HL-60 (cell line): ENCODE measurements around the gene HPSE.
"Not testable (repeated sequence)": the region's sequence is repeated elsewhere in the genome, so short reads cannot be mapped to it uniquely, and the experiment has no call there.

Source experiments
- DNase-seq, 2 experiments: peaks; one replicate each; pipeline ENCODE4 v3.0.0-alpha.2; 2010 to 2020; ENCODE audit warnings: low read depth in 1 of 2, low spot score in 1 of 2
- H3K27ac ChIP-seq: fragments of 250-450 bp; sonication (Bioruptor Pico); replicated peaks from 2 replicates; pipeline ENCODE4 v1.5.1; 2020; ENCODE audit warnings: mild to moderate bottlenecking, moderate library complexity
- H3K27me3 ChIP-seq: fragments of 250-450 bp; sonication (Bioruptor Pico); 2 replicates; pipeline ENCODE4 v1.5.1; 2021; ENCODE audit warnings: mild to moderate bottlenecking, moderate library complexity; ENCODE audit not compliant: insufficient read depth, poor library complexity, severe bottlenecking
- H3K4me3 ChIP-seq: replicated peaks from 2 replicates; pipeline ENCODE4 v1.5.1; 2011; ENCODE audit warnings: mild to moderate bottlenecking, control low read depth, low read length; ENCODE audit not compliant: insufficient read depth
- GABPA ChIP-seq: IDR thresholded peaks from 2 replicates; pipeline ENCODE4 v1.6.1; 2012; ENCODE audit warnings: low read depth
- POLR2AphosphoS5 ChIP-seq: IDR thresholded peaks from 2 replicates; pipeline ENCODE4 v1.6.1; 2012; ENCODE audit warnings: low read depth
- SPI1 ChIP-seq: IDR thresholded peaks from 2 replicates; pipeline ENCODE4 v1.6.1; 2012; ENCODE audit warnings: low read depth, mild to moderate bottlenecking, borderline replicate concordance
- TF ChIP-seq, protein P1 (sequence below): IDR thresholded peaks from 2 replicates; pipeline ENCODE4 v1.6.1; 2012; ENCODE audit warnings: low read depth; ENCODE audit not compliant: insufficient replicate concordance
- TF ChIP-seq, protein P2 (sequence below): IDR thresholded peaks from one replicate; pipeline ENCODE4 v1.5.1; 2011; ENCODE audit warnings: low read length, control low read depth, inconsistent platforms; ENCODE audit not compliant: insufficient read depth

Gene HPSE

DNA sequence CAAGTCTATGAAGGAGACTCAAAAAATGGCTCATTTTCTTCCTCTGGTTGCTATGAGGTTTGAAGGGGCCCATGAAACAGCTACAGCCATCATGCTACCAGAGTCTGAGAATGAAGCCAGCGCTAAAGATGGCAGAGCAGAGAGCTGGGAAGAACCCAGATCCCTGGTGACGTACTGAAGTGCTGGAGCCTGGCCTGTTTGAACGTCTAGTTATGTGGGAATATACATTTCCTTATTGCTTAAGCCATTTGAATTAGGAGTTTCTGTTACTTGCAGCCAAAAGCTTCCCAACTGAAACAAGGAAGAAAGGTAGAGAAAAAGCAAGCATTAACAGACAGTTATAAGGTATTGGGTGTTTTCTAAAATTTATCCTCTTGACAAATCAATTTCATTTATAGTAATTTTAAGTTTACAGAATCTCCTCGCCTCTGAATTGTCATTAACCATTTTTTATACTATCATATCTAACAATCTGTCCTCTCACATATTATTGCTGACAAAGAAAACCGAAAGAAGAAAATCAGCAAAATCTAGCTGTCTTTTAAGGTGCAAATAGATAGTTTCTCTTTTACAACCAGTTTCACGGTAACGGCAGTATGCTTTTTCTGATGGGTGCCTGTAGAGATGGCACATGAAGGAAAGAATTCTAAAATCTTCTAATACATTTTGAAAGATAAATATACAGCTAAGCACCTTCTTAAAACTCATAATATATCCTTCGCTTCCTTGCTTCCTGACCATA, 41.2 kb downstream of the HPSE start:
- no peak for TF ChIP-seq SPI1
- no peak for TF ChIP-seq GABPA
- TF ChIP-seq POLR2AphosphoS5 = no peak
- TF ChIP-seq, protein P1, sequence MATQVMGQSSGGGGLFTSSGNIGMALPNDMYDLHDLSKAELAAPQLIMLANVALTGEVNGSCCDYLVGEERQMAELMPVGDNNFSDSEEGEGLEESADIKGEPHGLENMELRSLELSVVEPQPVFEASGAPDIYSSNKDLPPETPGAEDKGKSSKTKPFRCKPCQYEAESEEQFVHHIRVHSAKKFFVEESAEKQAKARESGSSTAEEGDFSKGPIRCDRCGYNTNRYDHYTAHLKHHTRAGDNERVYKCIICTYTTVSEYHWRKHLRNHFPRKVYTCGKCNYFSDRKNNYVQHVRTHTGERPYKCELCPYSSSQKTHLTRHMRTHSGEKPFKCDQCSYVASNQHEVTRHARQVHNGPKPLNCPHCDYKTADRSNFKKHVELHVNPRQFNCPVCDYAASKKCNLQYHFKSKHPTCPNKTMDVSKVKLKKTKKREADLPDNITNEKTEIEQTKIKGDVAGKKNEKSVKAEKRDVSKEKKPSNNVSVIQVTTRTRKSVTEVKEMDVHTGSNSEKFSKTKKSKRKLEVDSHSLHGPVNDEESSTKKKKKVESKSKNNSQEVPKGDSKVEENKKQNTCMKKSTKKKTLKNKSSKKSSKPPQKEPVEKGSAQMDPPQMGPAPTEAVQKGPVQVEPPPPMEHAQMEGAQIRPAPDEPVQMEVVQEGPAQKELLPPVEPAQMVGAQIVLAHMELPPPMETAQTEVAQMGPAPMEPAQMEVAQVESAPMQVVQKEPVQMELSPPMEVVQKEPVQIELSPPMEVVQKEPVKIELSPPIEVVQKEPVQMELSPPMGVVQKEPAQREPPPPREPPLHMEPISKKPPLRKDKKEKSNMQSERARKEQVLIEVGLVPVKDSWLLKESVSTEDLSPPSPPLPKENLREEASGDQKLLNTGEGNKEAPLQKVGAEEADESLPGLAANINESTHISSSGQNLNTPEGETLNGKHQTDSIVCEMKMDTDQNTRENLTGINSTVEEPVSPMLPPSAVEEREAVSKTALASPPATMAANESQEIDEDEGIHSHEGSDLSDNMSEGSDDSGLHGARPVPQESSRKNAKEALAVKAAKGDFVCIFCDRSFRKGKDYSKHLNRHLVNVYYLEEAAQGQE = no peak
- TF ChIP-seq, protein P2, sequence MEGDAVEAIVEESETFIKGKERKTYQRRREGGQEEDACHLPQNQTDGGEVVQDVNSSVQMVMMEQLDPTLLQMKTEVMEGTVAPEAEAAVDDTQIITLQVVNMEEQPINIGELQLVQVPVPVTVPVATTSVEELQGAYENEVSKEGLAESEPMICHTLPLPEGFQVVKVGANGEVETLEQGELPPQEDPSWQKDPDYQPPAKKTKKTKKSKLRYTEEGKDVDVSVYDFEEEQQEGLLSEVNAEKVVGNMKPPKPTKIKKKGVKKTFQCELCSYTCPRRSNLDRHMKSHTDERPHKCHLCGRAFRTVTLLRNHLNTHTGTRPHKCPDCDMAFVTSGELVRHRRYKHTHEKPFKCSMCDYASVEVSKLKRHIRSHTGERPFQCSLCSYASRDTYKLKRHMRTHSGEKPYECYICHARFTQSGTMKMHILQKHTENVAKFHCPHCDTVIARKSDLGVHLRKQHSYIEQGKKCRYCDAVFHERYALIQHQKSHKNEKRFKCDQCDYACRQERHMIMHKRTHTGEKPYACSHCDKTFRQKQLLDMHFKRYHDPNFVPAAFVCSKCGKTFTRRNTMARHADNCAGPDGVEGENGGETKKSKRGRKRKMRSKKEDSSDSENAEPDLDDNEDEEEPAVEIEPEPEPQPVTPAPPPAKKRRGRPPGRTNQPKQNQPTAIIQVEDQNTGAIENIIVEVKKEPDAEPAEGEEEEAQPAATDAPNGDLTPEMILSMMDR = no peak
- H3K27ac ChIP-seq = no peak overlapping the region
- H3K4me3 ChIP-seq = no peak overlapping the region
- H3K27me3 ChIP-seq = no peaks in the 10 kb centered on the region
- no peak for DNase-seq

DNA sequence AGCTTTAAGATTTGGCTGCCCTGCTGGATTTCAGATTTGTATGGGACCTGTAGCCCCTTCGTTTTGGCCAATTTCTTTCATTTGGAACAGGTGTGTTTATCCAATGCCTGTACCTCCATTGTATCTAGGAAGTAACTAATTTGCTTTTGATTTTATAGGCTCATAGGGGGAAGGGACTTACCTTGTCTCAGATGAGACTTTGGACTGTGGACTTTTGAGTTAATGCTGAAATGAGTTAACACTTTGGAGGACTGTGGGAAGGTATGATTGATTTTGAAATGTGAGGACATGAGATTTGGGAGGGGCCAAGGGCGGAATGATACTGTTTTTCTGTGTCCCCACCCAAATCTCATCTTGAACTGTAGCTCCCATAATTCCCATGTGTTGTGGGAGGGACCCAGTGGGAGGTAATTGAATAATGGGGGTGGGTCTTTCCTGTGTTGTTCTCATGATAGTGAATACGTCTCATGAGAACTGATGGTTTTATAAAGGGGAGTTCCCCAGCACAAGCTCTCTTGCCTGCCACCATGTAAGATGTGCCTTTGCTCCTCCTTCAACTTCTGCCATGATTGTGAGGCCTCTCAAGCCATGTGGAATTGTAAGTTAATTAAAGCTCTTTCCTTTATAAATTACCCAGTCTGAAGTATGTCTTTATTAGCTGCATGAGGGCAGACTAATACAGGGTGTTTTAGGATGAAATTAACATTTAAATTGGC, 44.4 kb downstream of the HPSE start:
- not testable (repeated sequence) for DNase-seq, H3K27me3 ChIP-seq, H3K27ac ChIP-seq, H3K4me3 ChIP-seq

DNA sequence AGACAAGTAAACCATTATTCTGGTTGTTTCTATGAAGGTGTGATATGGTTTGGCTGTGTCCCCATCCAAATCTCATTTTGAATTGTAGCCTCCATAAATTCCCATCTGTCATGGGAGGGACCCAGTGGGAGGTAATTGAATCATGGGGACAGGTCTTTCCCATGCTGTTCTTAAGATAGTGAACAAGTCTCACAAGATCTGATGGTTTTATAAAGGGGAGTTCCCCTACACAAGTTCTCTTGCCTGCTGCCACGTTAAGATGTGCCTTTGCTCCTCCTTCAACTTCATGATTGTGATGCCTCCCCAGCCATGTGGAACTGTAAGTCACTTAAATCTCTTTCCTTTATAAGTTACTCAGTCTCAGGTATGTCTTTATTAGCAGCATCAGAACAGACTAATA, 46.3 kb downstream of the HPSE start:
- not testable (repeated sequence) for H3K27me3 ChIP-seq, H3K4me3 ChIP-seq, DNase-seq, H3K27ac ChIP-seq

DNA sequence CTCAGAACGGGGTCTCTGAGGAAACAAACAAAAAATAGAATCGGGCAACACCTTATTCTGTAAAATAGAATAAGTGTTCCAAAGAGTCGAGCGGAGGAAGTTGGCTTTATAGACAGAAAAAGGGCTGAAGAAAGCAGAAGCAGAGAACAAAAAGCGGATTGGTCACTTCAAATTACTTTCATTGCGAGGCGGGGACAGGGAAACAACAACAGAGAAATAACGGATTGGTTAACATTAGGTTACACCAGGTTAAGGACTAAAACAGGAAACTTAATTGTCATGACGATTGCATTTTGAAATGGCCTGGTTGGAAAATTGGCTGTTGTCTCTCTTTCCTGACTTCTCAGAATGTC, 49.6 kb downstream of the HPSE start:
- peak overlapping the region; percentile 97 for H3K27ac ChIP-seq
- peak; percentile 66 to 88 for DNase-seq
- H3K4me3 ChIP-seq = peak overlapping the region; percentile 71
- no peak for TF ChIP-seq POLR2AphosphoS5
- TF ChIP-seq, protein P1 = no peak
- TF ChIP-seq, protein P2 = no peak
- peak; percentile 68; the same call in 1 of the 2 replicates for TF ChIP-seq SPI1
- TF ChIP-seq GABPA = no peak
- H3K27me3 ChIP-seq = no peaks in the 10 kb centered on the region
